Stimulated activated naive CD4-positive, alpha-beta T cell treated with Interleukin-2 at 50 U/mL for 16 hours (primary cell): ENCODE data around the gene CPD.
"Not testable (repeated sequence)": the region's sequence is repeated elsewhere in the genome, so short reads cannot be mapped to it uniquely, and the experiment has no call there.

ENCODE experiments used
- DNase-seq: peaks from one replicate; lab custom pipeline; 2025; lab: John Stamatoyannopoulos, UW

Gene CPD

DNA sequence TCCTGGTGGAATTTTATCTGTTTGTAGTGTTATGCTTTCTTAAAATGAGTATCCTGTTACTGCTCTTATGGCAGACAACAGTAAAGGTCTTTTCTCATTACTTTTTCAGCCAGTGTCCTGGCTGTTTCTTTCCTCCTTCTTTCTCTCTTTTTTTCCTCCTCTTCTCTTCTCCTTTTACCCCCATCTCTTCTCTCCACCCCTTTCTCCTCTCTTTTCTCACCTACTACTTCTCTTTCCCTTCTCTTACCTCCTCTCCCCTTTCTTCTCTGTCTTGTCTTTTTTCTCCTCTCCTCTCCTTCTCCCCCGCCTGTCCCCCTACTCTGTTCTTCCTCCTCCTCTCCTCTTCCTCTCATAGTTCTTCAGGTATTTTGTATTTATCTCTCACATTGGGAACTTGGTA, 48.9 kb downstream of the CPD start:
- no peak for DNase-seq

GRCh38 chr17:30429155-30429554, 50.4 kb downstream of the CPD start:
- no peak for DNase-seq

- DNase-seq, result no peak
These were observed 54.8 kb downstream of the CPD start for GRCh38 chr17:30433514-30433913.

GRCh38 chr17:30436729-30437128, 58.0 kb downstream of the CPD start:
- DNase-seq, result no peak

DNA sequence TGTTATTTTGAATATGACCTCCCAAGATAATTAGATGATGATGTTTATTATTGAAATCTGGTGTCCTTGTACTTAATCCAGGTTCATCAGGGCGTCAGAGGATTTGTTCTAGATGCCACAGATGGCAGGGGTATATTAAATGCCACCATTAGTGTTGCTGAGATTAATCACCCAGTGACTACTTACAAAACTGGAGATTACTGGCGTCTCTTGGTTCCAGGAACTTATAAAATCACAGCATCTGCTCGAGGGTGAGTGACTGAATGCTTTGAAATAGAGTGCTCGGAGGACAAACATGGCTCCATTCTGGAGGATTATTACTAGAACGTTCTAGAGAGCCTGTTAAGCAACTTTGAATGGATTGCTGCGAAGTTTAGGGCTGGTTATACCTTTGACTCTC, 65.0 kb downstream of the CPD start:
- no peak for DNase-seq

- not testable (repeated sequence) for DNase-seq
These were observed 67.9 kb downstream of the CPD start for GRCh38 chr17:30446640-30447039.

DNA sequence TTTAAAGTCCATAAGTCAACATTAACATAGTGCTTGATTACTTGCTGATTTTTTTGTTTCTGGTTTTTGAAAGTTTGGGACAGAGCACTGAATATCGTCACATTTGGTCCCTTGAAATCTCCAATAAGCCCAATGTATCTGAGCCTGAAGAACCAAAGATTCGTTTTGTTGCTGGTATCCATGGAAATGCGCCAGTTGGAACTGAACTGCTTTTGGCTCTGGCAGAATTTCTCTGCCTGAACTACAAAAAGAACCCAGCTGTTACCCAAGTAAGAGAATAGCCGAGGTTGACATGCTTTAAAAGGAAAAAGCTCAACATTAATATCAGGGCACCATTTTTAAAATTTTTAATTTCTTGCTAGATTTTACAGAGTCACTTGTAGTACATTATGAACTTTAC, 70.8 kb downstream of the CPD start:
- DNase-seq, result no peak

DNA sequence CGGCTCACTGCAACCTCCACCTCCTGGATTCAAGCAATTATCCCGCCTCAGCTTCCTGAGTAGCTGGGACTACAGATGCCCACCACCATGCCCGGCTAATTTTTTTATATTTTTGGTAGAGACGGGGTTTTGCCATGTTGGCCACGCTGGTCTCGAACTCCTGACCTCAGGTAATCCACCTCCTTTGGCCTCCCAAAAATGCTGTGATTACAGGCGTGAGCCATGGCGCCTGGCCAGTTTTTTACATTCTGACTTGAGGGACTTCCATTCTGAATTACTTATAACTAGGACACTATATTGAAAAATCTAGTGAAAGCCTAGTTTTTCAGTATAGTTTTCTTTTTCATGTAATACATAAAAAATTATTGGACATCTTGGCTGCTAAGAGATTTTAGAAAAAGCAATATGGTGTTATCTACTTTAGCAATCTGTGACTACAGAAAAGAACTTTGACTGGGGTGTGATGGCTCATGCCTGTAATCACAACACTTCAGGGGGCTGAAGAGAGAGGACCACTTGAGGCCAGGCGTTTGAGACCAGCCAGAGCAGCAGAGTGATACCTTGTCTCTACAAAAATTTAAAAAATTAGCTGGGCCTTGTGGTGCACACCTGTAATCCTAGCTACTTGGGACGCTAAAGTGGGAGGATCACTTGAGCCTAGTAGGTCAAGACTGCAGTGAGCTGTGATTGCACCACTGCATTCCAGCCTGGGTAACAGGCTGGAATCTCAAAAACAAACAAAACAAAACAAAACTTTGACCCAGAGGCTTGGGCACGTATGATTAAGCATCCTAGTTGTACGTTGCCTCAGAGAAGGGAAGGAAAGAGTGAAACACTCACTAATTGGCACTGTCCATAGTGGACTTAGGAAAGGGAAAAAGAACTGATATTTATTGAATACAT, 71.6 kb downstream of the CPD start:
- DNase-seq, result no peak

DNA sequence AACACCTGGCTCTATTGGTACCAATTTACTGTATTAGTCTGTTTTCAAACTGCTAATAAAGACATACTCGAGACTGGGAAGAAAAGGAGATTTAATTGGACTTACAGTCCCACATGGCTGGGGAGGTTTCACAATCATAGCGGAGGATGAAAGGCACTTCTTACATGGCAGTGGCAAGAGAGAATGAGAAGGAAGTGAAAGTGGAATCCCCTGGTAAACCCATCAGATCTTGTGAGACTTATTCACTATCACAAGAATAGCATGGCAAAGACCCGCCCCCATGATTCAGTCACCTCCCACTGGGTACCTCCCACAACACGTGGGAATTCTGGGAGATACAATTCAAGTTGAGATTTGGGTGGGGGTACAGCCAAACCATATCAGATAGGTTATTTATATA, 75.9 kb downstream of the CPD start:
- no peak for DNase-seq

- DNase-seq, result no peak
These were observed 79.6 kb downstream of the CPD start for GRCh38 chr17:30458371-30458770.

DNA sequence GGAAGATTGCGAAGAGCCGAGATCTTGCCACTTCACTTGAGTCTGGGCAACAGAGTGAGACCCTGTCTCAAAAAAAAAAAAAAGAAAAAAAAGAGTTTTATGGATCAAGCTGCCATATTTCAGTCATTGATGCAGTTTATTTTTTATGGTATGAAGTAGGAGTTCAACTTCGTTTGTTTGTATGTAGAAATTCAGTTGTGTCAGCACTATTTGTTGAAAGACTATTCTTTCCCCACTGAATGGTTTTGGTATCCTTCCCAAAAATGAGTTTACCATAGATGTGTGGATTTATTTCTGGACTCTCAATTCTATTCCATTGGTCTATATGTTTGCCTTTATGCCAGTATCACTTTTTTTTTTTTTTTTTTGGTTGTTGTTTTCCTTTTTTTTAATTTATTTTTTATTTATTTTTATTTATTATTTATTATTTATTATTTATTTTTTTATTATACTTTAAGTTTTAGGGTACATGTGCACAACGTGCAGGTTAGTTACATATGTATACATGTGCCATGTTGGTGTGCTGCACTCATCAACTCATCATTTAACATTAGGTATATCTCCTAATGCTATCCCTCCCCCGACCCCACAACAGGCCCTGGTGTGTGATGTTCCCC, 80.2 kb downstream of the CPD start:
- DNase-seq, result not testable (repeated sequence)

GRCh38 chr17:30468465-30468864, 89.7 kb downstream of the CPD start:
- DNase-seq, result no peak

- no peak for DNase-seq
These were observed 93.6 kb downstream of the CPD start for GRCh38 chr17:30472238-30472890.

GRCh38 chr17:30475206-30475605, 96.5 kb downstream of the CPD start:
- no peak for DNase-seq

DNA sequence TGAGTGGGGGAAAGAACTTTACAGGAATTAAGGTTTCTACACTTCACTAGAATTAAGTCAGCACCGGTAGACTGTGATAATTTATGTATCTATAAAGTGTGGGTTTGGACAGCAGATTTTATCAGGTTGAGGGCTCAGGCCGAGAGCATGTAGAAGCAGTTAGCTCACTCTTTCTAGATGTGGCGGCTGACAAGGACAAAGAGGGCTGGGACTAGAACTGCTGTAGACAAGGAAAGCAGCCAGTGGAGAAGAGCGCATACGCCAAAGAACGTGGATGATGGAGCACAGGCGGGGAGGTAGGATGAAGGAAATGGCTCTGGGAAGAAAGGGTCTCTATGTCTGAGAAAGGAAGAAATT, 98.0 kb downstream of the CPD start:
- DNase-seq, result no peak

DNA sequence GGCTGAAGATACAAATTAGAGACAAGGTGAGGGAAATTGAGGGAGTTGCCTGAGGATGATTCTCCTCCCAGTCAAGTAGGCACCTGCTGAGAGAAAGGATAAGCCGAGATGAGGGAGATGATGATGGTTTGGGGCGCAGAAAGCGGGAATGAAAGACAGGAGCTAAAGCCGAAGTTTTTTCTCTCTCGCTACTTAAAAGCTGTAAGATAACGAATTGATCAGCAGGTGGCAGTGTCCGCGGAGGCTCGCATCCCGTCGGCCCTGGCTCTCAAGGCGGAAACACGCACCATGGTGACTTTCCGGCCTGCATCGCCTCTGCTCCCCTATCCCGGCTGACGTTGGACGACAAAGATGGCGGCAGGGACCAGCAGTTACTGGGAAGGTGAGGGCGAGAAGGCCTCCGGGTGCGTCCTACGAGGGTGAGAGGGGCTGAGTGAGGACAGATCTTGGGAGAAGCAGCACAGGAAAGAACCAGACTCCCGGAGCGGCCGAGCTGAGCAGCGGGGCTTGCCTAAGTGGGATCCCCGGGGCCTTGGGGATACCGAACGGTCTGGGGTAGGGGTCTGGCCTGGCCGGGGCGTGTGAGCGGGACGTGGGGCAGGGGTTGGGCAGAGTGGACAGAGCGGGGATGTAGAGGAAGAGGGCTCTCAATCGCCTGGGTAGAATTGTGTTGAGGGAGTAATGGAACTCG, 98.5 kb downstream of the CPD start, which contains the start of gene GOSR1:
Gene GOSR1, plus strand, starts transcription at position 326 of the 691 bp plus-strand sequence. Its CDS starts 26 bp downstream, at position 352.
- peak; percentile 91 for DNase-seq

DNA sequence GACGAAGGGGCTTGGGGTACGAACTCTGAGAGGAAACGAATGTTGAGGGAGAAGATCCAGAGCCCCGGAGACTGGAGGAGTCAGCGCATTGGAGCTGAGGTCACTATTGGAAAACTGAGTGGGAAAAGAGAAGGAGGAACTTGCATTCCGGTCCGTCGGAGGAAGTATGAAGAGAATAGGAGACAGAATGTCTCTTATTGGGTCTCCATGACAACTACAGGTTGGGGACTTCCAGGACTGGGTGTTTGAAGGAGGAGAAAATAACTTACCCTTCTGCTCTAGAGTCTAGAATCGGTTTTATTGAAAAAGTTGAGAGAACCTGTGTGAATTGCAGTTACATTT, 99.0 kb downstream of the CPD start:
- DNase-seq, result no peak

GRCh38 chr17:30482555-30482954, 103.8 kb downstream of the CPD start:
- DNase-seq, result no peak

DNA sequence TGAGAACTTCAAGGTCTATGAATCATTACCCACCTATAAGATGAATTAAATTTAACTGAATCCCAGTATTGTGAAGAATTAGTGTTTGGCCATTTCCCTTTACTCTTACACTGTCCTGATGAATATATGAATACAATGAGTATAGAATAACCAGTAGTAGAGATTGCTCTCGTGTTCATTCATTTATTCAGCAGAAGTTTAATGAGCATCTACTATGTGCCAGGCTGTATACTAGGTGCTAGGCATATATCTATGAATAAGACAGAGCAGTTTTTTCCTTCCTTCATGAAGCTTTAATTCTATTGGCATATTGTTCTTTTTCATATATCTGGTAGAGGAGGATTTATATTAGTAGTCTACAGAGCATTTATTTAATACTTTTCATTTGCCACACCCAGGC, 104.4 kb downstream of the CPD start:
- DNase-seq, result no peak

DNA sequence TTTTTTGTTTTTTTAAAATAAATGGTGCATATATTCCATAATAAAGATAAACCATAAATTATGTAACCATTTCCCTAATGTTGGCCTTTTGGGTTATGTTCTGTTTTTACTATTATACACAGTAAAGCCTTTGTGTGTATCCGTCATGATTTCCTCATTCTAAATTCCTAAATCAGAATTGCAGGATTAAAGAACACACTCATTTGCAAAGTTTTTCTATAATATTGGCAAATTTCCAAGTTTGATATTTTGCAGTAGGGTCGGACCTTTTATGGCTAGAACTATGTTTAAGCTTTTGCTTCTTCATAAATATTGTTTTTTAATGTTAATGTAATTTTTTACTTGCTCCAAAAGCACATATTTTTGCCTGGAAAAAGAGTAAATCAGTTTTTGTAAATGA, 115.1 kb downstream of the CPD start:
- no peak for DNase-seq

DNA sequence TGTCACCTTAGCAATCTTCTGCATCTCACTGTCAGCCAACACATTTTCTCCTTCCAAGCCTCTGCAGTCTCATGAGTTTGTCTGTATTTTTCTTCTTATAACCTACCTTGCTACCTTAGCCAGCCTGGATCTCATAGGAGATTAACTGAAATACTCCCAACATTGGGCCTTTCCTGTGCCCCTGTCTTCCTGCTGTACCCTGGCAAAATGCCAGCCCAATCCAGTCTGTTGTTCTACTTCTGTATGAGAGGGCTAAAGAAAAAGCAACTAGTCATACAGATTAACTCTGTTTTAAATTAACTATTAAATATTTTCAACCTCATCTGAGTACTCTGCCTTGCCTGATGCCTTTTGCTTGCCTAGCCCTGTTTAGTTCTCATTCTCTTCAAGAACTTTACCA, 116.9 kb downstream of the CPD start:
- no peak for DNase-seq

GRCh38 chr17:30503558-30503957, 124.8 kb downstream of the CPD start:
- DNase-seq, result no peak
